ENCODE results near the gene MAP2K5. TPM values are rescaled to one million over a fixed set of nuclear protein-coding genes. Genes with fewer than 3 reads are reported as not detected.

Gene MAP2K5
- total RNA-seq, 3 donors from 2014 or later = 26.4 to 36.4 (median 30.3) TPM

DNA sequence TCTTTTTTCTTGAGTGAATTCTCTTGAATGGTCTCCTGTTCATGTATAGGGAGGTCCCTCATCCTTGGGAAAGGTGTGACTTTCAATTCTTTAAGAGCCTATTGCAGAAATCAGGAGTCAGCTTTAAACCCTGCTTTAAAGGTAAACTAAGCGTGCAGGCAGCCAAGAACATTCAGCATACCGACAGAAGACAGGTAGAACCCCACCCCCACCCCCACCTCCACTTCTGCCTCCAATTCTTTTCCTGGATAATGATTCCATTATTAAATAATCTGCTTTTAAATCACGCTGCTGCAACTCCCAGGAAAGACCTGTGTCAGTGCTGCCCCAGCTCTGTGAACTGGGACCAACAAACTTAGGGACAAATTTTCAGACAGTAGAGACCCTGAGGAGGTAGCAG lies 233.5 kb downstream of the MAP2K5 start:
- ATAC-seq (no peak), DNase-seq (no peak)
- no peak overlapping the region for H3K4me3 ChIP-seq
- TF ChIP-seq, protein P1, sequence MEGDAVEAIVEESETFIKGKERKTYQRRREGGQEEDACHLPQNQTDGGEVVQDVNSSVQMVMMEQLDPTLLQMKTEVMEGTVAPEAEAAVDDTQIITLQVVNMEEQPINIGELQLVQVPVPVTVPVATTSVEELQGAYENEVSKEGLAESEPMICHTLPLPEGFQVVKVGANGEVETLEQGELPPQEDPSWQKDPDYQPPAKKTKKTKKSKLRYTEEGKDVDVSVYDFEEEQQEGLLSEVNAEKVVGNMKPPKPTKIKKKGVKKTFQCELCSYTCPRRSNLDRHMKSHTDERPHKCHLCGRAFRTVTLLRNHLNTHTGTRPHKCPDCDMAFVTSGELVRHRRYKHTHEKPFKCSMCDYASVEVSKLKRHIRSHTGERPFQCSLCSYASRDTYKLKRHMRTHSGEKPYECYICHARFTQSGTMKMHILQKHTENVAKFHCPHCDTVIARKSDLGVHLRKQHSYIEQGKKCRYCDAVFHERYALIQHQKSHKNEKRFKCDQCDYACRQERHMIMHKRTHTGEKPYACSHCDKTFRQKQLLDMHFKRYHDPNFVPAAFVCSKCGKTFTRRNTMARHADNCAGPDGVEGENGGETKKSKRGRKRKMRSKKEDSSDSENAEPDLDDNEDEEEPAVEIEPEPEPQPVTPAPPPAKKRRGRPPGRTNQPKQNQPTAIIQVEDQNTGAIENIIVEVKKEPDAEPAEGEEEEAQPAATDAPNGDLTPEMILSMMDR (IDR thresholded peaks at IDR 0.05) = no peak
- H3K9me3 ChIP-seq = no peaks in the 10 kb centered on the region
- intact Hi-C loops (cut with DNase I, micrococcal nuclease) = no loop called here
- H3K4me1 ChIP-seq (ENCODE audit: low read depth) = no peaks in the 10 kb centered on the region
- H3K36me3 ChIP-seq (ENCODE audit: low read depth) = no peaks in the 10 kb centered on the region

DNA sequence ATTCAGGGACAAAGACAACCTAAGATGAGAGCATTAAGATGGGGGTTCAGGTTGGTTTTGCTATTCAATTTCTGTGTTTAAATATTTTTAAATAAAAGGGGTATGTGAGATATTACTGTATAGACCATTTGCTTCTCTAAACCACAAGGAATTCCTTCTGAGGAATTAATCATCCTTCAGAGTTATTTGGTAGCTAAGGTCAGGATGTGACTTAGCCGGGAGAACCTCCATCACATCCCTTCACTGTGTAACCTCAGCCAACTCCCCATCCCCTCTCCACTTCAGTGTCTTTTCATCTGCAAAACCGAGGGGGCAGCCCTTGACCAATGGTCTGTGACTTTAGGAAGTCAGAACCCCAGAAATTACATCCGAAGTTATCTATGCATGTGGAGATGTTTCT lies 234.1 kb downstream of the MAP2K5 start:
- intact Hi-C loops (cut with DNase I, micrococcal nuclease) = no loop called here
- no peak overlapping the region for H3K4me3 ChIP-seq
- ATAC-seq (no peak), DNase-seq (no peak)
- TF ChIP-seq, protein P1 (IDR thresholded peaks at IDR 0.05) = no peak
- no peaks in the 10 kb centered on the region for H3K4me1 ChIP-seq (ENCODE audit: low read depth)
- H3K36me3 ChIP-seq (ENCODE audit: low read depth) = no peaks in the 10 kb centered on the region
- H3K9me3 ChIP-seq = no peaks in the 10 kb centered on the region

DNA sequence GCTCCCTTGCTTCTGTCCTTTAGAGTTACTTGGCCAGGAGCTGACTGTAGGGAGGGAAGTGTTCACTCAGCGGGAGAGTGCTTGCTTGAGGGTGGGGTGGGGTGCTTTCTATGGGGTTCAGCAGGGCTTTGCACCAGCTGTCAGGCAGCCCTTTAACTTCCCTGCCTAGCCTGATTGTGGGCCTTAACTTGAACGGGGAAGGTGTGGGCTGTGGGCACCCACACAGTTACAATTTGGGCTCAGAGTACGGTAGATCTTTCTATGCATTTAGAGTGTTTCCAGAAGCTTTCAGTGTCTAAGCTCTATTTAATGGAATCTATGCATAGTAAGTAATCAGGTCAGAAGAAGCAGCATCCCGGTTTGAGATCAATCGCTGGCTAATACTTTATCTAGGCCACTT lies 234.6 kb downstream of the MAP2K5 start:
- no peak for ATAC-seq
- intact Hi-C loops (cut with DNase I, micrococcal nuclease) = no loop called here
- TF ChIP-seq, protein P1 (IDR thresholded peaks at IDR 0.05) = no peak

DNA sequence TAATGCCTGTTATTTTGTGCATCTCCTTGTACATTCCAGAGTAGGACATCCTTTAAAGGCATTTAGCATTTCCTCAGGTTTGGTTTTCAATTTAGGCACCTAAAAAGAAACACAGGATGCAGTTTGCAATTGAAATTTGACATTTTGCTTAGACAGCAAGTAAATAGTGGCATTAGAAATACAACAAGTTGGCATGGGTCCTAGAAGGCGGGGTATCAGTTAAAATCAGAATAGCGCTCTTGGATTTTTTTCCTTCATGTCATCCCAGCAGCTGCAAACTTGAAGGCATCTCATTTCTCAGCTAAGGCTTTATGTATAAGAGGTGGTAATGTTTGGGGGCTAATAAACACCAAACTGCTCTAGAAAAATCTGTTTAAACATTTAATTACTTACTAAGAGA lies 235.3 kb downstream of the MAP2K5 start:
- intact Hi-C loops (cut with DNase I, micrococcal nuclease) = no loop called here
- DNase-seq (no peak), ATAC-seq (no peak)
- Histone ChIP-seq H3K36me3 (ENCODE audit: low read depth) (no peaks in the 10 kb centered on the region), H3K4me3 (no peak overlapping the region), H3K4me1 (ENCODE audit: low read depth) (no peaks in the 10 kb centered on the region), H3K9me3 (no peaks in the 10 kb centered on the region)
- TF ChIP-seq, protein P1 (IDR thresholded peaks at IDR 0.05) = no peak

More for the DNA sequence above, 234.6 kb downstream of the MAP2K5 start:
- no peak overlapping the region for H3K4me3 ChIP-seq
- H3K4me1 ChIP-seq (ENCODE audit: low read depth) = no peaks in the 10 kb centered on the region
- H3K9me3 ChIP-seq = no peaks in the 10 kb centered on the region
- no peak for DNase-seq
- no peaks in the 10 kb centered on the region for H3K36me3 ChIP-seq (ENCODE audit: low read depth)

DNA sequence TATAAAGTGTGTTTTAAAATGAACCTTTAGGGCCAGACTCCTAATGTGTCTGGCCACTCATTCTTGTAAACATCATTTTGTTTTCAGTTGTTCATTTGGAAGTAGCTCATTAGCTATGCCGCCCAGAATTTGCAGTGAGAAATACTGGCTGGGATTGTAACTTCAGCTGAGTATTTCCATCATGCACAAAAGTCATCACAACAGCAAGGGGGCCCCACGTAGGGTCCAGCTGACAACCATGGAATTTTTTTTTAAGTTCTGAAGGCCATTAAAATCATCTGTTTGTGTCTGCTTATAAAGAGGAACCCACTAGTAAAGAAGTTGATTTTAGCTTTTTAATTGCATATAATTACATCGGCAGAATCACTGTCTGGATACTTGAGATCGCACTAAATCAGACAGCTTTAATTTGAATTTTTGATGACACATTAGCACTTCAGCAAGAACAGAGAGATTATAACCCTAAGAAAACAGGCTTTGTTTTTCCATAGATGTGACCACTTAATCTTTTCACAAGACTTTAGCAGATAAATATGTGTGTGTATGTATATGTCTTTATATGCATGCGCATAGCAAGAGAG lies 236.6 kb downstream of the MAP2K5 start:
- TF ChIP-seq, protein P1 (IDR thresholded peaks at IDR 0.05) = no peak
- intact Hi-C loops (cut with DNase I, micrococcal nuclease) = no loop called here
- Histone ChIP-seq H3K36me3 (ENCODE audit: low read depth) (no peaks in the 10 kb centered on the region), H3K4me1 (ENCODE audit: low read depth) (no peaks in the 10 kb centered on the region), H3K4me3 (no peak overlapping the region), H3K9me3 (no peaks in the 10 kb centered on the region)
- DNase-seq (no peak), ATAC-seq (no peak)
